Measurements from ENCODE around the gene DHX8.

The DHX8 gene

DNA sequence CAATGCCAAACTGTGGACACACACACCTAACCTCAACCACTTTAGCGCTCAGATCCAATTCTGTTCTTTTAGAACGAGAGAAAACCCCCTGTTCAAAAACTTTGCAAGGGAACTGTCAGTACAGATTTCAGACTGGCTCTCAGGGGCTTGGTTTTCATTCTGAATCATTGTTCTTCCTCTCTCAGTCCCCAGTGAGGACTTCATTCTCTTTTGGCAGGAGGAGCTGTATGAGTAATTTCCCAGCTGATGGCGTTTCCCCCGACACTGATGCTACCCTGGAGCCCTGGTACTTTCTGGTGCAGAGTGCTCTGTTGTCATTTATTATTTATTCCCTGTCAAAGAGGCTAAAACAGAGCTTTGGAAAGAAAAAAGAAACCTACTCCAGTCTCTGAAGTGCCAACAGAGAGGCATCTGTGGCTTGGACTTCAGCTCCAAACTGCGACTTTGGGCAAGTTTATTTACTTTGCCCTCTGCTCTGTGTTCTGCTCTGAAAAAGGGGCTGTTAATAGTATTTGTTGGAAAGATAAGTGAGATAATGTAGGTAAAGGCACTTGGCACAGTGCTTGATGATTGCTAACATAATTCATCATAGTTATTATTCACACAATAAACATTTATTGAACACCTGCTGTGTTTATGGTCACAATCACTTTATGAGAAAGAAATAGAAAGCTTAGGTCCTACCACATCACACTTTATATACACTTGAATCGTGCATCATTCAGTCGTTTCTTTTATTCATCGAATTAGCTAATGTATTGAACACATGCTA is 34.0 kb downstream of the DHX8 start:
- DNase-seq (ENCODE audit: insufficient read length, low spot score) (no peak), FAIRE-seq (no peak)

DNA sequence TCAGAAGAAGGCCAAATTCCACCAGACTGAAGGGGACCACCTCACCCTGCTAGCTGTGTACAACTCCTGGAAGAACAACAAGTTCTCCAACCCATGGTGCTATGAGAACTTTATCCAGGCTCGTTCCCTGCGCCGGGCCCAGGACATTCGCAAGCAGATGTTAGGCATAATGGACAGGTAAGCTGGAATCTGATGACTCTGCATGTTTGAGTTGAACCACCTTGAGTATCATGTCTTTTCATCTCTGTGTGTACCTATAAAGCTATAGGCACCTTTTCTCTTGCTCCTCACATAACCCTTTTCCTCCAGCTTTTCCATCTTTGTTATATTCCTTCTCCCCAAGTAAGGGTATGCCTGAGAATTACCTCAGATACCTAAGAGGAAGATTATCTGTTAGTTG is 37.6 kb downstream of the DHX8 start:
- FAIRE-seq: no peak
- DNase-seq (ENCODE audit: insufficient read length, low spot score): no peak

DNA sequence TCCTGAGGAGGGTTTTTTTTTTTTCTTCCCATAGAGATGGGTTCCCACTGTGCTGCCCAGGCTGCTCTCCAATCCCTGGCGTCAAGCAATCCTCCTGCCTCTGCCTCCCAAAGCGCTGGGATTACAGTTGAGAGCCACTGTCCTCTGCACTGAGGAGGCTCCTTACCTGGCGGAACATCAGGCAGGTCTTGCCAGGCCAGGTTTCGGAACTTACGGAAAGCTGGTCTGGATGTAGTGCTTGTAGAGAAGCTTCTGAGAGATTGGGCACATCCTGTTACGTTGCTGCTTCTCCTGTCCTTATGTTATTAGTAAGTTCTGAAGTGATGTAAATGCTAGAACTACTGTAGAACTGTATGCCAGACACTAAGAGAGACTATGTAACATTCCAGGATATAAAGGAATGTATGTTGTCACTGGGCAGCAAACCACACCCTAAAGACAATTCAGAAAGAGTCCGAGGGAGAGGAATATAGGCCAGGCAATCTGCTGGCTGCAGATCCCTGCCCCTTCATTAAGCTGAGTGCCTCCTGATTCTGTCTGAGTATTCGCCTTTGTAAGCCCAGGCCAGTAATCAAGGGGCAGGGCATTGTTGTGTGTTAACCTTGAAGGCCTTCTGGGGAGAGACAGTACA is 41.3 kb downstream of the DHX8 start:
- no peak for FAIRE-seq
- no peak for DNase-seq (ENCODE audit: insufficient read length, low spot score)

GRCh38 chr17:43526886-43527648 is 43.3 kb downstream of the DHX8 start:
- DNase-seq (ENCODE audit: insufficient read length, low spot score): no peak
- FAIRE-seq: no peak

- DNase-seq (ENCODE audit: insufficient read length, low spot score): no peak
- FAIRE-seq: no peak
Observed at GRCh38 chr17:43528319-43528987, 44.7 kb downstream of the DHX8 start.

- no peak for FAIRE-seq
Observed at GRCh38 chr17:43528988-43529814, 45.4 kb downstream of the DHX8 start.

GRCh38 chr17:43529947-43530287 is 46.1 kb downstream of the DHX8 start:
- DNase-seq (ENCODE audit: insufficient read length, low spot score) (no peak), FAIRE-seq (no peak)

More at GRCh38 chr17:43528988-43529814, 45.4 kb downstream of the DHX8 start:
- DNase-seq (ENCODE audit: insufficient read length, low spot score): no peak

GRCh38 chr17:43530288-43531081 is 46.7 kb downstream of the DHX8 start:
- DNase-seq (ENCODE audit: insufficient read length, low spot score) (peak; percentile 96), FAIRE-seq (peak; percentile 96)

DNA sequence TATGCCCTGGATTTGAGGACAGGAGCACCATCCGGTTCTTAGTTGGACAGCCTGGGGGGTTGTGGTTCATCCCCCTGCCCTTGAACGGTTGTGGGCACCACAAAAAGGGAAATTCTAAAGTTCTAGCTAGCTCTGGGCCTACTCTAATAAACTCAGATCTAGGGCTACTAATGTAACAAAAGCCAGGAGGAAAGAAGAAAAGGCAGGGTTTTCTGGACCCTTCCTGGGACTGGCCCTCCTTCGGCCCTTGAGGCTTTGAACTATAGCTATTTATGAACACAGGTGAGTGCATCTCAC is 47.3 kb downstream of the DHX8 start:
- no peak for DNase-seq (ENCODE audit: insufficient read length, low spot score)
- no peak for FAIRE-seq

DNA sequence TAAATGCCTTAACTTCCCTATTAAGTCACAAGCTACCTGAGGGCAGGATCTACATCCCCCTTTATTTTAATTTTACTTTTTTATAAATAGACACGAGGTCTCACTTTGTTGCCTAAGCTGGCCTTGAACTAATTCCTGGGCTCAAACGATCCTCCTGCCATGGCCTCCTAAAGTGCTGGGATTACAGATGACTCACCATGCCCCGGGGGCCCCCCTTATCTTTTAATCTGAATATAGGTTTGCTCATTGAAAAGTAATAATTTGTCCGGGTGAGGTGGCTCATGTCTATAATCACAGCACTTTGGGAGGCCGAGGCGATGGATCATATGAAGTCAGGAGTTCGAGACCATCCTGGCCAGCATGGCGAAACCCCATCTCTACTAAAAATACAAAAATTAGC is 48.2 kb downstream of the DHX8 start:
- FAIRE-seq: no peak

DNA sequence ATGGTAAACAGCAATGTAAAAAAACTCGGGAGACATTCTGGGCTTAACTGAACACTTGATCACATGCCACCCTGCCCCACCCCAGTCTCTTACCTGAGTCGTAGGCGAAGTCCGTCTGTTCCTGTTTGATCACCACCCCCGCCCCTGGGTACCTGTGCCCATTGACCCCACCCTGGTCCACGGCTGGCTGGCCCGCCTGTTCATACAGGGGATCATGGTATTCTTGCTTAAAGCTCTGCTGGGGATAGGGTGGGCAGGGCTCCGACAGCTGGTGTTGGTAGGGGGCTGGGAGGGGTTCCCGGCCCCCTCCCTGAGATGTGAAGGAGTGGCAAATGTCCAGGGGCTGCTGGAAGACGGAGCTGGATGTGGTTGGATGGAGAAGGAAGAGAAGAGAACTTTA is 48.8 kb downstream of the DHX8 start:
- no peak for FAIRE-seq
- DNase-seq (ENCODE audit: insufficient read length, low spot score): no peak

More for the DNA sequence above, 48.2 kb downstream of the DHX8 start:
- DNase-seq (ENCODE audit: insufficient read length, low spot score): no peak

- no peak for FAIRE-seq
- DNase-seq (ENCODE audit: insufficient read length, low spot score): no peak
Observed at GRCh38 chr17:43533699-43534098, 49.9 kb downstream of the DHX8 start.

DNA sequence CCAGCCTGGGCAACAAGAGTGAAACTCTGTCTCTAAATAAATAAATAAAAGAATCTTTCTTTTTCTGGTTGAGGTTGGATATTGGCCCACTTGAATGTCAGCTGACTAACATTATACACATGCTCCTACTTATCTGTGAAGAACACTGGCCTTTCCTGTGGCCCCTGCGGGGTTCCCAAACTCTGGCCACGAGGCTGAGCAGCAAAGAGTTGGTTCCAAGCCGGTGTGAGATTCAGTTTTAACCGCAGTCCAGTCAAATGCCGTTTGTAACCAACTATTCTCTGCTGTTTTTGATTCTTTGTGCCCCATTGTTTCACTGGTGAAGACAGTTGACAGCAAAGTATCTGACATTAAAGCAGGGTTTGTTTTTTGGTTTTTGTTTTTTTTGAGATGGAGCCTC is 51.1 kb downstream of the DHX8 start:
- FAIRE-seq (no peak), DNase-seq (ENCODE audit: insufficient read length, low spot score) (no peak)

GRCh38 chr17:43536236-43536992 is 52.6 kb downstream of the DHX8 start:
- no peak for FAIRE-seq
- DNase-seq (ENCODE audit: insufficient read length, low spot score): peak; percentile 54

DNA sequence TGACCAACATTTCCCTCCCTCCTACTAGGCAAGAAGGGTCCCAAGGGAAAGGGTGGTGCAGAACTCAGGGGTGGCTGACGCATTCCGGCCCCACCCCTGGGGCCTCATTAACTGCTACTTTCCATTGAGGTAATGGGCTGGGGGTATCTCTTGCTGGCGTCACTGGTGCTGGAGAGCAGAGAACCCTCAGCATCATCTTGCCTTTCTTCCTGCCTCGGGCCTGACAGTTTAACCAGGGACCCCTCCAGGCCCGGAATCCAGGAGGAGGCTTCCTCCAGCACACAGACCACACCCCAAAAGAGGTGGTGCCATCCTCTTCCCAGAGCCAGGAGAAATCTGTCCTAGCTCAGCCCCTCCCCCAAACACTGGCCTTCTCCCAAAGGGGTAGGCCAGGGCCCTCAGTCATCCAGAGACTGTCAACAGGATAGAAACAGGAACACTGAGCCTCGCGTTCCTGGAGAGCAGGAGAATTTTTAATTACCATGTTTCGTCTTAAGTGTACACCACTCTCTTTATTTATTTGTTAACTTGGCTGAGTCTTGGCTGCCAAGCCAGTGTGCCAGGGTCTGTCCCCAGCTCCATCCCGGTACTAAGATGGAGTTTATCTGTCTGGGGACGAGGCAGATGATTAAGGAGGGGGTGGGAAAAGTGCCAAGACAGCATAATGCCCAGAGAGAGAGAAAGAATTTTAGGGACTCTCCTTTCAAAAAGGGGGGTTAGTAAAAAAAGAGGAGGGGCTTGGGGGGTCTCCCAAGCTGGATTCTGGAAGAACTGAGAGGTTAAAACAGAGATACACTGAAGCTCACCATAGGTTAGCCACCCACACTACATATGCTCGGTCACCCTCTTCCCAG is 57.3 kb downstream of the DHX8 start:
- no peak for FAIRE-seq
- no peak for DNase-seq (ENCODE audit: insufficient read length, low spot score)

DNA sequence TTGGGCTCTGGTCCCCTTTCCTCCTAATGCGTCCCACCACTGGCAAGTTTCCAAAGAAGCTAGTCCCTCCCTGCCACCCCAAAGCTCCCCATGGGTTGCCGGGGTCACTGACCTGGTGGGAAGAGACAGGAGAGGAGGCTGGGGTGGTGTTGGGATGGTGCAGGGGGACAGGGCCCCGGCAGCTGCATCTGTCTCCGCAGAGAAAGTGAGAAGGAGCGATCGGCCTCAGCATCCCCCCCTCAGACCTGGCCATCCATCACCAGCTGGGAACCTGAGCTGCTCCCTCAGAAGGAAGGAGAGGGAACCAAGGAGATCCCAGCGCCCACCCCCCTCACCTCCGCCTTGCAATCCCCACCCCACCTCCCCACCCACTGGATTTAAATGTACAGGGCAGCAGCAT is 59.1 kb downstream of the DHX8 start:
- DNase-seq (ENCODE audit: insufficient read length, low spot score): no peak
- no peak for FAIRE-seq

- FAIRE-seq (no peak), DNase-seq (ENCODE audit: insufficient read length, low spot score) (no peak)
Observed at GRCh38 chr17:43543300-43543699, 59.5 kb downstream of the DHX8 start.

Measured in HTR-8/SVneo (cell line).